ENCODE measurements around the gene GPRC5C. TPM values are rescaled to one million over a fixed set of nuclear protein-coding genes. Genes with fewer than 3 reads are reported as not detected.

Gene GPRC5C
- total and polyA plus RNA-seq, 8 donors, result 47.3 to 107 (median 54.1) TPM

GRCh38 chr17:74419928-74420411 lies 11.9 kb upstream of the GPRC5C start:
- Histone ChIP-seq H3K27me3 (peaks cover 0 to 11% of the 10 kb centered on the region in 2 donors), H3K9me3 (no peaks in the 10 kb centered on the region), H3K36me3 (no peaks in the 10 kb centered on the region), H3K4me1 (peaks cover 0 to 5% of the 10 kb centered on the region in 2 donors), H3K27ac (no peak overlapping the region), H3K4me3 (no peak overlapping the region)
- ATAC-seq (no peak), DNase-seq (no peak)
- TF ChIP-seq, protein P1, sequence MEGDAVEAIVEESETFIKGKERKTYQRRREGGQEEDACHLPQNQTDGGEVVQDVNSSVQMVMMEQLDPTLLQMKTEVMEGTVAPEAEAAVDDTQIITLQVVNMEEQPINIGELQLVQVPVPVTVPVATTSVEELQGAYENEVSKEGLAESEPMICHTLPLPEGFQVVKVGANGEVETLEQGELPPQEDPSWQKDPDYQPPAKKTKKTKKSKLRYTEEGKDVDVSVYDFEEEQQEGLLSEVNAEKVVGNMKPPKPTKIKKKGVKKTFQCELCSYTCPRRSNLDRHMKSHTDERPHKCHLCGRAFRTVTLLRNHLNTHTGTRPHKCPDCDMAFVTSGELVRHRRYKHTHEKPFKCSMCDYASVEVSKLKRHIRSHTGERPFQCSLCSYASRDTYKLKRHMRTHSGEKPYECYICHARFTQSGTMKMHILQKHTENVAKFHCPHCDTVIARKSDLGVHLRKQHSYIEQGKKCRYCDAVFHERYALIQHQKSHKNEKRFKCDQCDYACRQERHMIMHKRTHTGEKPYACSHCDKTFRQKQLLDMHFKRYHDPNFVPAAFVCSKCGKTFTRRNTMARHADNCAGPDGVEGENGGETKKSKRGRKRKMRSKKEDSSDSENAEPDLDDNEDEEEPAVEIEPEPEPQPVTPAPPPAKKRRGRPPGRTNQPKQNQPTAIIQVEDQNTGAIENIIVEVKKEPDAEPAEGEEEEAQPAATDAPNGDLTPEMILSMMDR (IDR thresholded peaks at IDR 0.05), result no peak
- intact Hi-C loops (cut with DNase I), result no loop called here

- intact Hi-C loops (cut with DNase I), result no loop called here
- H3K27ac ChIP-seq, result no peak overlapping the region
- peaks cover 0 to 24% of the 10 kb centered on the region in 2 donors for H3K27me3 ChIP-seq
- DNase-seq (no peak), ATAC-seq (no peak)
- TF ChIP-seq, protein P1 (IDR thresholded peaks at IDR 0.05), result no peak
- peaks cover 0 to 5% of the 10 kb centered on the region in 2 donors for H3K4me1 ChIP-seq
- no peak overlapping the region for H3K4me3 ChIP-seq
- H3K9me3 ChIP-seq, result no peaks in the 10 kb centered on the region
- H3K36me3 ChIP-seq, result no peaks in the 10 kb centered on the region
Measured at GRCh38 chr17:74424117-74424516, 7.8 kb upstream of the GPRC5C start.

GRCh38 chr17:74424657-74425056 lies 7.2 kb upstream of the GPRC5C start:
- Histone ChIP-seq H3K4me3 (no peak overlapping the region), H3K36me3 (no peaks in the 10 kb centered on the region), H3K27me3 (peaks cover 0 to 29% of the 10 kb centered on the region in 2 donors), H3K4me1 (peaks cover 2 to 7% of the 10 kb centered on the region in 2 donors), H3K9me3 (no peaks in the 10 kb centered on the region), H3K27ac (no peak overlapping the region)
- TF ChIP-seq, protein P1 (IDR thresholded peaks at IDR 0.05), result no peak
- ATAC-seq (no peak), DNase-seq (no peak)
- intact Hi-C loops (cut with DNase I), result no loop called here

DNA sequence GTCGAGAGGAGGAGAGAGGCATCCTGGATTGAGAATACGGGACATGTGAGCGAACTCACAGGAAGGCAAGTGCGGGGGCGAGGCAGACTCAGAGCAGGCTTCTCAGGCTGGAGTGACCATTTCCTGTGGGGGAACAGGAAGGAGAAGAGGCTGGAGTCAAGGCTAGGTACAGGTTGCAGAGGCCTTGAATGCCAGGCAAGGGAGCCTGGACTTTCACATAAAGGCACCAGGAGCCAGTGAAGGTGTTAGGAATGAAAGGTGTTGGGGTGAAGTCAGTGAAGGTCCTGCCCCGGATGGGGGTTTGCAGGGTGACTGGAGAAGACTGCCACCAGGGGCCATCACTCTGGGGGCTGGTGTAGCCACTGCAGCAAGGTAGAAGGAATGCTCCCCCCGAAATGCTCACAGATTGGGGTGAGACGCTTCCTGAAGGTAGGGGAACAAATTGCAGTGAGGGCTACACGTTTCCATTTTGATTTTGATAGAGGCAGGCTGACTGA lies 5.3 kb upstream of the GPRC5C start:
- Histone ChIP-seq H3K36me3 (no peaks in the 10 kb centered on the region), H3K9me3 (no peaks in the 10 kb centered on the region), H3K27ac (peak overlapping the region in 1 of 2 donors; percentile 66), H3K27me3 (peaks cover under 1 to 48% of the 10 kb centered on the region in 2 donors), H3K4me3 (no peak overlapping the region), H3K4me1 (peaks cover 17 to 22% of the 10 kb centered on the region in 2 donors)
- TF ChIP-seq, protein P1 (IDR thresholded peaks at IDR 0.05), result no peak
- ATAC-seq (no peak), DNase-seq (no peak)
- intact Hi-C loops (cut with DNase I), result no loop called here

GRCh38 chr17:74427048-74427762 lies 4.7 kb upstream of the GPRC5C start:
- intact Hi-C loops (cut with DNase I), result no loop called here
- Histone ChIP-seq H3K9me3 (no peaks in the 10 kb centered on the region), H3K36me3 (no peaks in the 10 kb centered on the region), H3K27ac (peak overlapping the region; percentile 33 to 66), H3K4me3 (no peak overlapping the region), H3K4me1 (peaks cover 18 to 28% of the 10 kb centered on the region in 2 donors), H3K27me3 (peaks cover 7 to 51% of the 10 kb centered on the region in 2 donors)
- peak; percentile 15 for ATAC-seq
- TF ChIP-seq, protein P1 (IDR thresholded peaks at IDR 0.05), result no peak
- peak in 1 of 4 donors; percentile 33 for DNase-seq
